Esophagus squamous epithelium (tissue), 4 donors: ENCODE results near the gene EFNA1.

Source experiments
- CTCF ChIP-seq, 6 experiments: fragments of 450-650 bp in 4 of 6; fragments of 200-600 bp in 2 of 6; sonication (generic) in 2 of 6; IDR thresholded peaks; one replicate each; pipeline ENCODE4 v1.5.1; 2016 to 2019; ENCODE audit warnings: antibody characterized with exemption in 6 of 6, mild to moderate bottlenecking in 4 of 6, moderate library complexity in 4 of 6
- POLR2A ChIP-seq, 4 donors: fragments of 450-650 bp; IDR thresholded peaks; one replicate each; pipeline ENCODE4 v1.6.1; 2017; ENCODE audit warnings: antibody characterized with exemption in 4 of 4, mild to moderate bottlenecking in 4 of 4, moderate library complexity in 3 of 4

GRCh38 chr1:155092641-155093040 is 35.0 kb upstream of the EFNA1 start:
- TF ChIP-seq CTCF (IDR thresholded peaks at IDR 0.05), result no peak
- TF ChIP-seq POLR2A (IDR thresholded peaks at IDR 0.05), result no peak
